ENCODE data around the gene FMR1.

The FMR1 gene

GRCh38 chrX:147890756-147891155 is 21.0 kb upstream of the FMR1 start:
- no peaks in the 10 kb centered on the region for H3K27me3 ChIP-seq (replicated peaks)
- no peaks in the 10 kb centered on the region for H3K36me3 ChIP-seq (replicated peaks)
- no peak for TF ChIP-seq CTCF (IDR thresholded peaks at IDR 0.05; ENCODE audit: low read depth, low read length, missing control alignments)
- DNase-seq = no peak
- H3K4me3 ChIP-seq (ENCODE audit: low read depth, low read length) = no peak overlapping the region
- in situ Hi-C loops (cut with HindIII; ENCODE audit: low pct_ligation_motif_present, low sequenced_read_pairs) = no loop called here
- H3K27ac ChIP-seq = no peak overlapping the region

DNA sequence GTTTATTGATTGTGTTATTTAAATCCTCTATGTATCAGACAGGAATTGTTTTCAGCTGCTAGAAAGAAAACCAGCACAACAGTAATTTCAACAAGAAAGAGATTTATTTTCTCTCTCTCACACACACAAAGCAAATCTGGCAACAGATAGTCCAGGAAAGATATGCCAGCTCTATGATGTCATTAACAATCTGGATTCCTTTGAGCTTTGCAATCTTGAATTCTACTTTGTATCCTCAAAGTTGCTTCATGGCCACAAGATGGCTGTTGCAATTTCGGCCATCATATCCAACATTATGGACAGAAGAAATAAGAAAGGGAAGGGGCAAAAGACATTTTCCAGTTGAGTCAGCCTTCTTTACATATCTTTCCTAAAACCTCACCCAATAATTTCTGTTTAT is 19.8 kb upstream of the FMR1 start:
- Histone ChIP-seq H3K27me3 (replicated peaks) (no peaks in the 10 kb centered on the region), H3K36me3 (replicated peaks) (no peaks in the 10 kb centered on the region), H3K27ac (no peak overlapping the region), H3K4me3 (ENCODE audit: low read depth, low read length) (no peak overlapping the region)
- in situ Hi-C loops (cut with HindIII; ENCODE audit: low pct_ligation_motif_present, low sequenced_read_pairs) = no loop called here
- TF ChIP-seq CTCF (IDR thresholded peaks at IDR 0.05; ENCODE audit: low read depth, low read length, missing control alignments) = no peak
- DNase-seq = no peak

DNA sequence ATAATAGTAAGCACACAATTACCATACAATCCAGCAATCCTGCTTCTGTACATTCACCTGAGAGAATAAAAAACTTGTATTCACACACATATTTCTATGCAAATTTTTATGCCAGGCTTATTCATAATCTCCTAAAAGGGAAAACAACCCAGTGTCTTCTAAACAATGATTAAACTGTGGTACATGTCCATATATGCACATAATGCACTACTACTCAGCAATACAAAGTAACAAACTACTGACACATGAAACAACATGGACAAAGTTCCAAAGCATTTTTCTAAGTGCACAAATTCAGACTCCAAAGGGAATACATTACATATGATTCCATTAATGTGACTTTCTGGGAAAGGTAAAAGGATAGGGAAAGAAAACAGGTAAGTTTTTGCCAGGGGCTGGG is 18.0 kb upstream of the FMR1 start:
- in situ Hi-C loops (cut with HindIII; ENCODE audit: low pct_ligation_motif_present, low sequenced_read_pairs) = no loop called here
- Histone ChIP-seq H3K27ac (no peak overlapping the region), H3K27me3 (replicated peaks) (no peaks in the 10 kb centered on the region), H3K36me3 (replicated peaks) (no peaks in the 10 kb centered on the region), H3K4me3 (ENCODE audit: low read depth, low read length) (no peak overlapping the region)
- no peak for DNase-seq
- no peak for TF ChIP-seq CTCF (IDR thresholded peaks at IDR 0.05; ENCODE audit: low read depth, low read length, missing control alignments)

- Histone ChIP-seq H3K36me3 (replicated peaks) (no peaks in the 10 kb centered on the region), H3K27me3 (replicated peaks) (no peaks in the 10 kb centered on the region), H3K27ac (no peak overlapping the region), H3K4me3 (ENCODE audit: low read depth, low read length) (no peak overlapping the region)
- no peak for DNase-seq
- in situ Hi-C loops (cut with HindIII; ENCODE audit: low pct_ligation_motif_present, low sequenced_read_pairs) = no loop called here
- no peak for TF ChIP-seq CTCF (IDR thresholded peaks at IDR 0.05; ENCODE audit: low read depth, low read length, missing control alignments)
Measured at GRCh38 chrX:147894366-147894963, 17.3 kb upstream of the FMR1 start.

DNA sequence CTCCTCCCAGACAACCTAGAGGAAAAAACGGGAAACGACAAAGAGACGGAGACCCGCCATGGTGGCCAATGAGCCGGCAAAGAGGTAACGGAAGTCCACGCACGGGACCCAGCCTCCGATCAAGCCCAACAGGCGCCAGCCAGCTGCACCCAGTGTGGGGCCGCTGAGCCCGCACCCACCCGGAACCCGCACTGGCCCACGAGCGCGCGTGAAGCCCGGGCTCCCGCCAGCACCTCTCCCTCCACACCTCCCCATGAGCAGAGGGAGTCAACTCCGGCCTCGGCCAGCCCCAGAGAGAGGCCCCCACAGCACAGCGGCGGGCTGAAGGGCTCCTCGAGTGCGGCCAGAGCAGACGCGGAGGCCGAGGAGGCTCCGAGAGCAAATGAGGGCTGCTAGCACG is 14.6 kb upstream of the FMR1 start:
- Histone ChIP-seq H3K27me3 (replicated peaks) (no peaks in the 10 kb centered on the region), H3K36me3 (replicated peaks) (no peaks in the 10 kb centered on the region), H3K4me3 (ENCODE audit: low read depth, low read length) (no peak overlapping the region), H3K27ac (no peak overlapping the region)
- DNase-seq = no peak
- TF ChIP-seq CTCF (IDR thresholded peaks at IDR 0.05; ENCODE audit: low read depth, low read length, missing control alignments) = no peak
- in situ Hi-C loops (cut with HindIII; ENCODE audit: low pct_ligation_motif_present, low sequenced_read_pairs) = no loop called here

DNA sequence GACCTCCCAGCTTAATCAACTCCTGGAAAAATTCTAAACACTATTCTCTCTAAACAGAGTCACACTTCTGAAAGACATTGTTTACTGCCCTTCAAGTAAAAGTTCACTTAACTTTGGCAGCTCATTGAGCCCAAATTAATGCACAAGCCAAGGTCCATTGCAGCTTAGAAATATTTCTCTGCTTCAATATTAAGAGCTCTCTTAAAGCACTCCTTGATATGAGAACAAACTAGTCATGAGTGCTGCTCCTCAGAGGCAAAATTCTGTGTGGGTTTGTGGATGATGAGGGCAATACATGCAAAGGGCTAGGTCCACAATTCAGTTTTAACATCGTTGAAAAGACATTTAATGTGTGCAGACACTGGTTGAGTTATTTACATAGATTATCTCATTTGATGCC is 12.8 kb upstream of the FMR1 start:
- no peak for DNase-seq
- Histone ChIP-seq H3K36me3 (replicated peaks) (no peaks in the 10 kb centered on the region), H3K27me3 (replicated peaks) (no peaks in the 10 kb centered on the region), H3K4me3 (ENCODE audit: low read depth, low read length) (no peak overlapping the region), H3K27ac (no peak overlapping the region)
- in situ Hi-C loops (cut with HindIII; ENCODE audit: low pct_ligation_motif_present, low sequenced_read_pairs) = no loop called here
- no peak for TF ChIP-seq CTCF (IDR thresholded peaks at IDR 0.05; ENCODE audit: low read depth, low read length, missing control alignments)

Data from brain microvascular endothelial cell (primary cell).